HepG2 (cell line): ENCODE results near the gene NRGN.

Experiments used
- CHD2 ChIP-seq: IDR thresholded peaks from 2 replicates; pipeline ENCODE4 v1.6.1; 2011; ENCODE audit warnings: low read depth, low read length, improper control_type of control experiment
- ELF4 ChIP-seq: sonication (generic); formaldehyde crosslinking; IDR thresholded peaks from 2 replicates; pipeline ENCODE4 v1.5.0; 2020; ENCODE audit warnings: missing genetic modification reagents, mild to moderate bottlenecking, moderate library complexity, borderline replicate concordance
- KLF6 ChIP-seq: IDR thresholded peaks from 2 replicates; pipeline ENCODE4 v1.8.0; 2016; ENCODE audit warnings: missing biosample characterization, missing genetic modification reagents
- NONO ChIP-seq, 2 experiments: fragments of 450-650 bp in 1 of 2; sonication (generic) in 1 of 2; formaldehyde crosslinking in 1 of 2; IDR thresholded peaks in 1 of 2; conservative IDR thresholded peaks in 1 of 2; 2 replicates each; pipeline versions ENCODE4 v1.6.1 to v1.8.0; 2017 to 2022; ENCODE audit warnings: mild to moderate bottlenecking in 1 of 2, missing genetic modification reagents in 1 of 2, moderate library complexity in 1 of 2
- PLRG1 ChIP-seq: fragments of 450-650 bp; conservative IDR thresholded peaks from 2 replicates; pipeline ENCODE4 v1.6.1; 2016
- POLR2AphosphoS5 ChIP-seq: IDR thresholded peaks from 2 replicates; pipeline ENCODE4 v1.6.1; 2012; ENCODE audit warnings: low read depth, low read length
- RAD21 ChIP-seq: fragments of 450-650 bp; formaldehyde crosslinking; IDR thresholded peaks from 2 replicates; pipeline ENCODE4 v1.5.0; 2020; ENCODE audit warnings: mild to moderate bottlenecking
- SMAD1 ChIP-seq: sonication (generic); formaldehyde crosslinking; IDR thresholded peaks from 2 replicates; pipeline ENCODE4 v1.4.0; 2020; ENCODE audit warnings: missing genetic modification reagents, low read depth, mild to moderate bottlenecking, borderline replicate concordance
- TCF7L2 ChIP-seq: IDR thresholded peaks from 2 replicates; pipeline ENCODE4 v1.6.1; 2011; ENCODE audit warnings: mild to moderate bottlenecking, low read depth, low read length, moderate library complexity
- ZFP37 ChIP-seq: sonication (generic); formaldehyde crosslinking; IDR thresholded peaks from 2 replicates; pipeline ENCODE4 v1.4.0; 2020; ENCODE audit warnings: missing genetic modification reagents, borderline replicate concordance
- ZFP82 ChIP-seq: sonication (generic); formaldehyde crosslinking; IDR thresholded peaks from 2 replicates; pipeline ENCODE4 v1.5.1; 2020; ENCODE audit warnings: mild to moderate bottlenecking, missing genetic modification reagents, borderline replicate concordance
- ZNF224 ChIP-seq: sonication (generic); formaldehyde crosslinking; IDR thresholded peaks from 2 replicates; pipeline ENCODE4 v1.5.0; 2020; ENCODE audit warnings: mild to moderate bottlenecking, missing genetic modification reagents
- TF ChIP-seq, protein P1 (sequence below): sonication (generic); formaldehyde crosslinking; IDR thresholded peaks from 2 replicates; pipeline ENCODE4 v1.4.0; 2020; ENCODE audit warnings: missing genetic modification reagents
- TF ChIP-seq, protein P2 (sequence below): sonication (generic); formaldehyde crosslinking; IDR thresholded peaks from 2 replicates; pipeline ENCODE4 v1.5.0; 2020; ENCODE audit warnings: mild to moderate bottlenecking, missing genetic modification reagents, moderate library complexity

DNA sequence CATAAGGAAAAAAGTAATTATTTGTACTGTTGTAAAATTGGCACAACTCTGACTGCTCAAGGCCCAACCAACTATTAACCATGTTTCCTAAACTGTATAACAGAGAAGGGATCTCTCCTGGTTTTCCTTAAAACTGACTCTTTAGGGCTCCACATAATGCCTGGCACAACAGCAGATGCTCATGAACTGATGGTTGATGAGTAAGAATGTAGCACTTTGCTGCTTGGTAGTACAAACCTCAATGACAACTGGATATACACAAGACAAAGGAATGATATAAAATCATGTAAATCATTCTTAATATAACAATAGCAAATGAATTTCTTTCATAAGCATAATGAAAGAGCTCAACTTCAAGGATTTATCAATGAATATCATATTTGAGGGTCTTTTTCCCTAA is 48.8 kb downstream of the NRGN start:
- TF ChIP-seq ZFP37 (CRISPR knock-in tag), result no peak
- TF ChIP-seq CHD2, result no peak
- TF ChIP-seq SMAD1 (CRISPR knock-in tag), result no peak
- TF ChIP-seq POLR2AphosphoS5, result no peak
- no peak for TF ChIP-seq PLRG1
- TF ChIP-seq, protein P1, sequence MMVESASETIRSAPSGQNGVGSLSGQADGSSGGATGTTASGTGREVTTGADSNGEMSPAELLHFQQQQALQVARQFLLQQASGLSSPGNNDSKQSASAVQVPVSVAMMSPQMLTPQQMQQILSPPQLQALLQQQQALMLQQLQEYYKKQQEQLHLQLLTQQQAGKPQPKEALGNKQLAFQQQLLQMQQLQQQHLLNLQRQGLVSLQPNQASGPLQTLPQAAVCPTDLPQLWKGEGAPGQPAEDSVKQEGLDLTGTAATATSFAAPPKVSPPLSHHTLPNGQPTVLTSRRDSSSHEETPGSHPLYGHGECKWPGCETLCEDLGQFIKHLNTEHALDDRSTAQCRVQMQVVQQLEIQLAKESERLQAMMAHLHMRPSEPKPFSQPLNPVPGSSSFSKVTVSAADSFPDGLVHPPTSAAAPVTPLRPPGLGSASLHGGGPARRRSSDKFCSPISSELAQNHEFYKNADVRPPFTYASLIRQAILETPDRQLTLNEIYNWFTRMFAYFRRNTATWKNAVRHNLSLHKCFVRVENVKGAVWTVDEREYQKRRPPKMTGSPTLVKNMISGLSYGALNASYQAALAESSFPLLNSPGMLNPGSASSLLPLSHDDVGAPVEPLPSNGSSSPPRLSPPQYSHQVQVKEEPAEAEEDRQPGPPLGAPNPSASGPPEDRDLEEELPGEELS (CRISPR knock-in tag), result no peak
- TF ChIP-seq, protein P2, sequence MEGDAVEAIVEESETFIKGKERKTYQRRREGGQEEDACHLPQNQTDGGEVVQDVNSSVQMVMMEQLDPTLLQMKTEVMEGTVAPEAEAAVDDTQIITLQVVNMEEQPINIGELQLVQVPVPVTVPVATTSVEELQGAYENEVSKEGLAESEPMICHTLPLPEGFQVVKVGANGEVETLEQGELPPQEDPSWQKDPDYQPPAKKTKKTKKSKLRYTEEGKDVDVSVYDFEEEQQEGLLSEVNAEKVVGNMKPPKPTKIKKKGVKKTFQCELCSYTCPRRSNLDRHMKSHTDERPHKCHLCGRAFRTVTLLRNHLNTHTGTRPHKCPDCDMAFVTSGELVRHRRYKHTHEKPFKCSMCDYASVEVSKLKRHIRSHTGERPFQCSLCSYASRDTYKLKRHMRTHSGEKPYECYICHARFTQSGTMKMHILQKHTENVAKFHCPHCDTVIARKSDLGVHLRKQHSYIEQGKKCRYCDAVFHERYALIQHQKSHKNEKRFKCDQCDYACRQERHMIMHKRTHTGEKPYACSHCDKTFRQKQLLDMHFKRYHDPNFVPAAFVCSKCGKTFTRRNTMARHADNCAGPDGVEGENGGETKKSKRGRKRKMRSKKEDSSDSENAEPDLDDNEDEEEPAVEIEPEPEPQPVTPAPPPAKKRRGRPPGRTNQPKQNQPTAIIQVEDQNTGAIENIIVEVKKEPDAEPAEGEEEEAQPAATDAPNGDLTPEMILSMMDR, result no peak
- no peak for TF ChIP-seq ELF4 (CRISPR knock-in tag)
- no peak for TF ChIP-seq KLF6 (CRISPR knock-in tag)
- TF ChIP-seq NONO (IDR thresholded peaks at IDR 0.05), result no peak
- TF ChIP-seq NONO (CRISPR knock-in tag; conservative IDR thresholded peaks at IDR 0.05), result no peak
- no peak for TF ChIP-seq ZNF224 (CRISPR knock-in tag)
- no peak for TF ChIP-seq RAD21
- TF ChIP-seq ZFP82 (CRISPR knock-in tag), result no peak
- no peak for TF ChIP-seq TCF7L2
